AG08395 (cell line): ENCODE measurements around the gene CCNL1.
"Not testable (repeated sequence)": the region's sequence is repeated elsewhere in the genome, so short reads cannot be mapped to it uniquely, and the experiment has no call there.

Experiments used
- DNase-seq: peaks from one replicate; pipeline ENCODE4 v3.0.0; 2012; ENCODE audit warnings: mixed read lengths, low spot score

The CCNL1 gene

GRCh38 chr3:157103860-157104259 is 56.1 kb downstream of the CCNL1 start:
- no peak for DNase-seq

GRCh38 chr3:157103280-157103679 is 56.7 kb downstream of the CCNL1 start:
- DNase-seq: no peak

GRCh38 chr3:157102595-157102994 is 57.4 kb downstream of the CCNL1 start:
- DNase-seq: not testable (repeated sequence)

- no peak for DNase-seq
These were observed 57.8 kb downstream of the CCNL1 start for GRCh38 chr3:157102098-157102497.

- no peak for DNase-seq
These were observed 58.5 kb downstream of the CCNL1 start for GRCh38 chr3:157101486-157101885.

GRCh38 chr3:157100608-157101396 is 59.1 kb downstream of the CCNL1 start:
- no peak for DNase-seq

GRCh38 chr3:157100096-157100477 is 59.9 kb downstream of the CCNL1 start:
- no peak for DNase-seq

GRCh38 chr3:157099326-157100095 is 60.4 kb downstream of the CCNL1 start:
- no peak for DNase-seq

GRCh38 chr3:157098823-157099185 is 61.1 kb downstream of the CCNL1 start:
- peak; percentile 78 for DNase-seq

- peak; percentile 47 for DNase-seq
These were observed 61.7 kb downstream of the CCNL1 start for GRCh38 chr3:157098121-157098822.
